GM12872 (cell line): ENCODE results near the gene GMPR2.

Experiments used
- CTCF ChIP-seq: IDR thresholded peaks from 3 replicates; pipeline ENCODE4 v1.5.1; 2011; ENCODE audit warnings: low read depth, mild to moderate bottlenecking, low read length, moderate library complexity; ENCODE audit not compliant: insufficient read depth

The GMPR2 gene

DNA sequence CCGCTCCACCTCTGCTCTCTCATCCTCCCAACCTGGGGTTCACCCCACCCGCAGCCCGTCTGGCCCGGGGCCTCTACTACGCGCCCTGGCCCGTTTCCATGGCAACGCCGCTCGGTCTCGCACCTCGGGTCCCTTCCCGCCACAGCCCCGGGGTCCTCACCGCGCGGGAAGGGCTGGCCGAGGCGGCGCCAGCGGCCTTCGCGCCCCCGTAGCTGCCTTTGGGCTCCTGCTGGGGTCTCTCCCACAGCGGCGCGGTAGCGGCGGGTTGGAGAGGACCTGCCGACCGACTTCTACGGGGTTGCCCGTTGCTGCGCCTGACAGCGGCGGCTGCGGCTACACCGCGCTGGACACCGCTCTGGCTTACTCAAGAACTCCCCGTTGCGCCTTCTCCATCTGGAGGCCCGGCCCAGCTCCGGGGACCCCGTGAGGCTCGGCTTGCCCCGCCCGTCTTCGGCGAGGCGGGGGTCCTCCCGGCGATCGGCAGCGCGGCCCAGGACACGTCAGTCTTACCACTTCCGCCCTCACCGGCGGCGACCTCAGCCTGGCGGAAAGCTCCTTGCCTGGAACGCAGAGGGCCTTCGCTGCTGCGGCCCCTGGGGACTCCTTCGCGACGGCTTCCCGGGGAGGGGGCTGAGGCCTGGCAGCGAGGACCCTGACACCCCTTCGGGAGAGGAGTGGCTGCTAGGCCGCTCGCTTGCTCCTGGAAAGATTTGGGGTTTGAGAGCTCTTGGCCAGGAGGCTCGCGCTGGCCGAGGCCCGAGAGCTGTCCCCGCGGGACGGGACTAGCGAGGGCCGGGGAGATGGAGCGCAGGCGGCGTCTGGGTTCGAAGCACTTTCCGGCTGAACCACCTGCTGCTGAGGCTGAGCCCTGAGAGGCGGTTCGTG, 37.3 kb upstream of the GMPR2 start, which contains the start of gene TM9SF1:
TM9SF1 (minus strand) TSS at position 256 of the 885 bp plus-strand sequence. CDS start 422 bp downstream, outside the sequence.
- no peak for TF ChIP-seq CTCF

DNA sequence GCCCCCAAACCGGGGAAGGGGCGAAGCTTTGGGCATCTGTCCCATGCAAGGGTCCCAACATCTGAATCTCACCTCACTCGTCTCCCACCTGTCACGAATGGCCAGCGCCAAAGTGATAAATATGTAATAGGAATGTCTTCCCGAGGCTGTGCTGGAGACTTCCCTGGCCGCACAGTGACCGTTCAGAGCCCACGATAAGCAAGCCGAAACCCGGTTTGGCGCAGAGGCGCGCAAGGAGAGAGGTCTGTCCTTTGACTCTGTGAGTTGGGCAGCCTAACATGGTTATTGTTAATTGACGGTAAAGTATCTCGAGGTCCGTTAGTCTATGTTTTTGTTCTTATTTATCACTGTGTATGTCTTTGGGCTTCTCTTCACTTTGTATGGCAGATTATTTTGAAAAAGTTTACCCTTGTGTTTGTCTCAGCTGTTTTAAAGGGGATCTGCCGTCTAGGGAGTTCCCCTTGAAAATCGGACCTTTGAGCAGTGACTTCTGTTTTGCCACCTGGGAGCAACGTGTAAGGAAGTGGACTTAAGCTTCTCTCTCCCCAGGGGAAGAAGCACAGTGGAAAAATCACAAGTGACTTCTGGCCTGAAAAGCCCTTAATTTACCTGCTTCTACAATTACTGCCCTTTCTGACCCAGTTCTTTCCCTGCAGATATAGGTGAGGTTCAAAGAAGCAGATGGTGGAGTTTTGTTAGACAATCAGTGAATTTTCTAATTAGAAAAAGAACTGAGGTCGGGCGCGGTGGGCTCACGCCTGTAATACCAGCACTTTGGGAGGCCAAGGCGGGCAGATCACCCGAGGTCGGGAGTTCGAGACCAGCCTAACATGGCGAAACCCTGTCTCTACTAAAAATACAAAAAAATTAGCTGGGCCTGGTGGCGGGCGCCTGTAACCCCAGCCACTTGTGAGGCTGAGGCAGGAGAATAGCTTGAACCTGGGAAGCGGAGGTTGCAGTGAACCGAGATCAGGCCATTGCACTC, 36.4 kb upstream of the GMPR2 start:
- TF ChIP-seq CTCF = no peak

DNA sequence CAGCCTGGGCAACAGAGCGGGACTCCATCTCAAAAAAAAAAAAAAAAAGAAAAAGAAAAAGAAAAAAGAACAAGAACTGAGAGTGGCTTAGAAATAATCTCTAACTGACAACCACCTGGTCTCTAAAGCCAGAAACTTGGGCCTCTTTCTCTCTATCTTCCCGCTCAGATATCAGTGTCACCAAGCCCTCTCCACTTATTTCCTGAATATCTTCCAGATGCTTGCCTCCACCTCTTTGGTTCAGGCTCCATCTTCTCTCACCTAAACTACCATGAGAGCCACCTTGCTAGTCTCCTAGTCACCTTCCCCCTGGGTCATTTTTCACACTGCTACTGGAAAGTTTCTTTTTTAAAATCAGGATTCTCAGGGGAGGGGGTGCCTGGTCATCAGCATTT, 35.7 kb upstream of the GMPR2 start:
- no peak for TF ChIP-seq CTCF

- TF ChIP-seq CTCF = no peak
These were observed 33.8 kb upstream of the GMPR2 start for GRCh38 chr14:24198814-24199524.

DNA sequence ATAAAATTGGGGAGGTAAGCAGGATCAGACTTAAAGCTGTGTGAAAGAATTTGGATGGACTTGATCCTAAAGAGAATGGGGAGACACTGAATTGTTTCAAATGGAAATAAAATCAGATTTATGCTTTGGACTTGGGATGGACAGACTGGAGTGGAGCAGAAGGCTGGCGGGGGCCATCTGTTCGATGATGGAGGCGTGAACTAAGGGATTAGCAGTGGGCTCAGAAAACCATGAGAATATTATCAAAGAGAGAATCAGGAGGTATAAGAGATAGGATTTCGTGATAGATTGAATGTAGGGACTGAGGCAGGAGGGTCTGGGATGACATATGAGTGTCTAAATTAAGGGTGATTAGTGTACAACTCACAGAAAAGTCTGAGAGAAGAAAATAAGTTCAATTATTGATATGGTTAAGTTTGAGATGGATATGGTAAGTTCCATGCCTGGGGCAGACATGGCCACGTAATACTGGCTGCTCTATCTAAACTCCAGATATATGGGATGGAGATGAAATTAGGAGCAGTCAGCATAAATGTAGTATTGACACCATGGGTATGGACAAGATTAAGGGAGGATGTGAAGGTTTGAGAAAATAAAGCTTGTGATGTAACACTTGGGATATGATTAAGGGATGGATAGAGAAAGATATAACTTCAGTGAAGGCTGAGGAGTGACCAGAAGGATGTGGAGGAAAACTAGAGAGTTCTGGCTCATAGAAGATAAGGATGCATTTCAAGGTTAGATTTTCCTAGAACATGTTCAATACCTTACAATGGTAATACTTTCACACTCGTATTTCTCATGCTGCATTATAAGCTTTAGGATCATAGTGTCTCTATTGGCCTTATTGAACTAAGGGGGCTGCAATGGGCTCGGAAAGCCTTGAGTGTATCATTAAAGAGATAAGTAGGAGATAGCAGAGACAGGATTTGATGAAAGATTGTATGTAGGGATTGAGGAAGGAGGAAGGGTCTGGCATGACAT, 28.3 kb upstream of the GMPR2 start:
- TF ChIP-seq CTCF = no peak

DNA sequence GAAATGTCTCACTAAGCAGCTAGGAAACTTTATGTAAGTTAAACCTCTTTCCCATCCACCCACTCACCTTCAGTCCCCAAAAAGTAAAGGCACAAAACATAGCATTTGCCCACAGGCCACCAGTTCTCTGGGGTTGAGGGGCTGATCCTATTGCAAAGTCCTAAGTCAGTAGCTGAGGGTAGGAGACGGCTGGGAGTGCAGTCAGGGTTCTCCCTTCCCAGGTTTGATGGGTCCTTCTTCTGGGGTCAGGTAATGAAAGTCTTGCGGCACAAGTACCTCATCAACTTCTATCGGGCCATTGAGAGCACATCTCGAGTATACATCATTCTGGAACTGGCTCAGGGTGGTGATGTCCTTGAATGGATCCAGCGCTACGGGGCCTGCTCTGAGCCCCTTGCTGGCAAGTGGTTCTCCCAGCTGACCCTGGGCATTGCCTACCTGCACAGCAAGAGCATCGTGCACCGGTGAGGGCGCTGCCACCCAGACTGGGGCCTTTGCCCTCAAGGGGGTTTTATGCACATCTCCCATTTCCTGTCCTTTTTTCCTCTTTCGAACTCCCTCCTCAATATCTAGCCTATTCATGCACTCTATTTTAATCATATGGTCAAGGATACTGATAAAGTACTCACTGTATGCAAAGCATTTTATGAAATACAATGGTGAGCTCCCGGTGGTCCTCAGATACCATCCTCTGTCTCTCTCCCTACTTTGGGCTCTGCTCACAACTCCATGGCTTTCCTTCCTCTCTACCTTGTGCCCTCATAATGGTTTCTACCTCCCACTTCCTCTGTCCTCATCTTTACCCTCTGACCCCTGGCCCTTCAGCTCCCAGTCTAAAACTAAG, 26.2 kb upstream of the GMPR2 start:
- no peak for TF ChIP-seq CTCF
